WTC11 (cell line): Measurements from ENCODE around the gene MALL. TPM values are rescaled to one million over a fixed set of nuclear protein-coding genes. Genes with fewer than 3 reads are reported as not detected.
"Not testable (repeated sequence)": the region's sequence is repeated elsewhere in the genome, so short reads cannot be mapped to it uniquely, and the experiment has no call there.

Experiments used
- ATAC-seq: fragments of 200-7000 bp; cut with Tn5 transposase; 2 replicates; pipeline ENCODE4 v1.10.0; 2021; ENCODE audit warnings: mild to moderate bottlenecking, moderate library complexity
- CTCF ChIA-PET: fragments of 300-600 bp; sonication (Branson Sonifier 250); formaldehyde crosslinking; loops from one replicate; lab custom pipeline; 2021; ENCODE audit warnings: antibody characterized with exemption; lab: Charles Lee
- POLR2A ChIA-PET: fragments of 350-600 bp; sonication (Branson Sonifier 250); formaldehyde crosslinking; loops from one replicate; lab custom pipeline; 2021; ENCODE audit warnings: antibody characterized with exemption; lab: Charles Lee
- DNase-seq: peaks from one replicate; pipeline ENCODE4 v3.0.0; 2021; ENCODE audit warnings: low spot score
- H3K27ac Mint-ChIP-seq: 2 replicates; pipeline ENCODE4 v1.8.0; 2021; ENCODE audit warnings: mixed read lengths
- H3K27me3 Mint-ChIP-seq: 2 replicates; pipeline ENCODE4 v1.8.0; 2021; ENCODE audit warnings: low read depth, mild to moderate bottlenecking, moderate library complexity, mixed read lengths
- H3K36me3 Mint-ChIP-seq: 2 replicates; pipeline ENCODE4 v1.8.0; 2021; ENCODE audit warnings: mixed read lengths
- H3K4me1 Mint-ChIP-seq: 2 replicates; pipeline ENCODE4 v1.8.0; 2022; ENCODE audit warnings: mixed read lengths
- H3K4me3 Mint-ChIP-seq: 2 replicates; pipeline ENCODE4 v1.8.0; 2021; ENCODE audit warnings: mild to moderate bottlenecking, moderate library complexity, mixed read lengths
- H3K9me3 Mint-ChIP-seq: 2 replicates; pipeline ENCODE4 v1.8.0; 2021; ENCODE audit warnings: mixed read lengths
- total RNA-seq: library from RNA; stranded (reverse); gene quantifications from 3 replicates; pipeline ENCODE4 v1.2.3, GENCODE V29; 2021

MALL gene
- total RNA-seq, 1 experiment from 2014 or later, result 3.8 TPM

DNA sequence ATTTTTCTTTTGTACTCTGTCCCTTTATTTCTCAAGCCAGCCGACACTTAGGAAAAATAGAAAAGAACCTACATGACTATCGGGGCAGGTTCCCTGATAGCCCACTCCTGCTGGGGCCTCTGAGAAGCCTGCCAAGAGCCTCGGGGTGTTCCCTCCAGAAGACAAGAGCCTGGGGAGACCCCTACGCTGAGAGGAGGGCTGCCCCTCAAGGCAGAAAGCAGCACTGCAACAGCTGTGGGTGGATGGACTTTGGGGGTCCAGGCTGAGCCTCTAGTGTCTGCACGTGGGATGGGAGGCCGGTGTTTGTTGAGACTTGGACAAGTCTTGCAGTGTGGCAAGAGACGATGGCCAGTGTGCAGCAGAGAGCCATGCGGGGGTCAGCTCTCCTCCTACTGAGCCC, 32.5 kb downstream of the MALL start:
- DNase-seq, H3K4me3 Mint-ChIP-seq, H3K9me3 Mint-ChIP-seq, POLR2A ChIA-PET, CTCF ChIA-PET, H3K27me3 Mint-ChIP-seq, H3K36me3 Mint-ChIP-seq, H3K27ac Mint-ChIP-seq, H3K4me1 Mint-ChIP-seq: not testable (repeated sequence)
- ATAC-seq, result peak; percentile 76

DNA sequence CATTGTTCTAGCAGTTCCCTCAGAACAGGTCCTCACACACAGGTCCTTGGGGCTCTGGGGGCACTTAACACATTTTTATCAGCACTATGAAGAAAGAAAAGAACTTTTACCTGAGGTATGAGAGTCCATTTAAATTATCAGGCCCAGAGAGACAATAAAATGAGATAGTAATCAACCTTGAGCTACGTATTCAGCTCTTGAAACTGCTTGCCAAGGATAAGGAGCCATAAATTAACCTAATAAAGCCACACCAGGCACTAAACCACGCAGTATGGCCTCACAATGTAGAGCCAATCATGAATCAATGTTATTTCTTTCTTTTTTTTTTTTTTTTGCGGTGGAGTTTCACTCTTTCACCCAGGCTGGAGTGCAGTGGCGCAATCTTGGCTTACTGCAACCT, 37.5 kb downstream of the MALL start:
- H3K36me3 Mint-ChIP-seq, H3K4me1 Mint-ChIP-seq, POLR2A ChIA-PET, ATAC-seq, H3K27me3 Mint-ChIP-seq, H3K27ac Mint-ChIP-seq, H3K9me3 Mint-ChIP-seq, CTCF ChIA-PET, H3K4me3 Mint-ChIP-seq, DNase-seq: not testable (repeated sequence)

DNA sequence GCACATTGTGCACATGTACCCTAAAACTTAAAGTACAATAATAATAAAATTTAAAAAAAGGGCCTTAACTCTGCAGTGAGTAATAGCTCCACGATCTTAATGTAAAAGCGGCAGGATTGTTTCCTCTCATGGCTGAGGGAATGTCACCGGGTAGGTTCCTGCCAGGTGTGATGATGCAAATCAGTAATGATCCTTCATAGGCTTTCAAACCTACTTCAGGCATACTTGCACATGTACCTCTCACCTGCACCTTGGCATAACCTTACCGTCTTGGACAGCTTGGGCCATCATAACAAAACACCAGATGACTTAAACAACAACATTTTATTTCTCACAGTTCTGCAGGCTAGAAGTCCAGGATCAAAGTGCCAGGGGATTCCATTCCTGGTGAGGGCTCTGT, 39.7 kb downstream of the MALL start:
- H3K4me1 Mint-ChIP-seq, CTCF ChIA-PET, DNase-seq, H3K27me3 Mint-ChIP-seq, H3K9me3 Mint-ChIP-seq, ATAC-seq, H3K36me3 Mint-ChIP-seq, H3K4me3 Mint-ChIP-seq, POLR2A ChIA-PET, H3K27ac Mint-ChIP-seq: not testable (repeated sequence)

DNA sequence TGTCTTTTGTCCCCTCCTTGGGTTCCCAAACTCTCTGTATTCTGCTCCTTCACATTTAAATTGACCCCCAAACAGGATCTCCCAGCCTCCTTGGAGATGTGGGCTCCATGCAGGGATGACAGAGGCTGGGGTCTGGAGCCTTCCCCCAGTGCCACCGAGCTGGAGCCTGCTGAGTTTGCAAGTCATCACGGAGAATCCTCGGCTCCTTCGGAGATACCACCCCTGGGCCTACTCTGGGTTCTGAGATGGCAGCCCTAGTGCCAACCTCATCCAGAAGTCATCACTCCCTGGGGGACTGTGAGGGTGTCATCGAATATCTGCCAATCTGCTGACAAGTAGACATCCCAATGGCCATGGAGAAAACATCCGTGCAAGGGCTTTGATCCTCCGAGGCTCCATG, 45.8 kb downstream of the MALL start:
- POLR2A ChIA-PET, ATAC-seq, H3K4me1 Mint-ChIP-seq, H3K36me3 Mint-ChIP-seq, CTCF ChIA-PET, H3K27me3 Mint-ChIP-seq, H3K9me3 Mint-ChIP-seq, DNase-seq, H3K27ac Mint-ChIP-seq, H3K4me3 Mint-ChIP-seq: not testable (repeated sequence)

DNA sequence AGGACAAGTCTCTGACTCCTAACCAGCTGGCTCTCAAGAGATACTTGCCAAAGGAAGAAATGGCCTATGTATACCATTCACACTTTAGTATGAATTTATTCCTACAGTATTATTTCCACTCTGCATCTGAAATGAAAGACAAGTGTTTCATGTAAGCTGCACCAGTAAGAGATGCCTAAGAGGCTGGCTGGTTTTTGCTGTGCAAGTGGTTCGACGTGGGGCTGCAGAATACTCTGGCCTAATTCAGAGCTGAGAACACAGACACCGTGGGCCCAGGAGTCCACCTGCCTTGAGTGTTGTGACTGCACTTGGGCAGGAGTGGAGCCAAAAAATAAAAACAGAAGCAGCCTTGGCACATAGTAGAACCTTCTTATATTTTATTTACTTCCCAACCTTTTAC, 47.5 kb downstream of the MALL start:
- H3K4me1 Mint-ChIP-seq, POLR2A ChIA-PET, H3K9me3 Mint-ChIP-seq, H3K36me3 Mint-ChIP-seq, H3K27me3 Mint-ChIP-seq, H3K27ac Mint-ChIP-seq, H3K4me3 Mint-ChIP-seq, CTCF ChIA-PET, DNase-seq, ATAC-seq: not testable (repeated sequence)

DNA sequence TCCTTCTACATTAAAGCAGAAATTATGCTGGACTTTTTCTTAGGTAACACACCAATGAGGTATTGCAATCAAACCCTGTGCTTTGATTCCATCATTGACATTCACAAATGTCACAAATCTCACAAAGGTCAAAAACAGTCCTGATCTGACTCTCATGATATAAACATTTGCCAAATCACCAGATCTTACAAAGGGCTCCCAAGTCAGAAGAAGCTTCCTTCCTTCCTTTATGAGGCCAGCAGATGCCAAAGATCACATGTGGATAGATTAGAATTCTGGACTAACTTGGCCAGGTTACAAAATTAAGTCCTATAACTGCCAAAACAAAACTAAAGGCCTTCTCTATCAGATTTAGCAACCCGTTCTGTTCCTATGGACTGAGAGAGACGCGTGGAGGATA, 53.3 kb downstream of the MALL start:
- H3K4me1 Mint-ChIP-seq, H3K36me3 Mint-ChIP-seq, ATAC-seq, H3K27ac Mint-ChIP-seq, POLR2A ChIA-PET, H3K4me3 Mint-ChIP-seq, DNase-seq, H3K27me3 Mint-ChIP-seq, CTCF ChIA-PET, H3K9me3 Mint-ChIP-seq: not testable (repeated sequence)

DNA sequence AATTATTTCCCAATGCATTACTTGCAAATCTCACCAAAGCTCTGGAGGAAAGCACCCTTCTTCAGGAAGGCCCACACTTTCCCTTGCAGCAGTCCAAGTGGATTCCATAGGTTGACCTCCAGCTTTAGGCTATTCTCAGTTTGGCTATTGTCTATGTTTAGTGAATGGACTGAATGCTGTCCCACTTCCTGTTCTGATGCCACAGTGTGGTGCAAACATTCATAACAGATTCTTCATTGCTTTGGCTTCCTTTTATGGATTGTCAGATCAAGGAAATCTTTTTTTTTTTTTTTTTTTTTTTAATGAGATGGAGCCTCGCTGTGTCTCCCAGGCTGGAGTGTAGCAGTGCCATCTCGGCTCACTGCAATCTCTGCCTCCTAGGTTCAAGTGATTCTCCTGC, 55.1 kb downstream of the MALL start:
- H3K4me3 Mint-ChIP-seq, DNase-seq, H3K9me3 Mint-ChIP-seq, H3K27ac Mint-ChIP-seq, ATAC-seq, POLR2A ChIA-PET, H3K27me3 Mint-ChIP-seq, H3K4me1 Mint-ChIP-seq, H3K36me3 Mint-ChIP-seq, CTCF ChIA-PET: not testable (repeated sequence)

DNA sequence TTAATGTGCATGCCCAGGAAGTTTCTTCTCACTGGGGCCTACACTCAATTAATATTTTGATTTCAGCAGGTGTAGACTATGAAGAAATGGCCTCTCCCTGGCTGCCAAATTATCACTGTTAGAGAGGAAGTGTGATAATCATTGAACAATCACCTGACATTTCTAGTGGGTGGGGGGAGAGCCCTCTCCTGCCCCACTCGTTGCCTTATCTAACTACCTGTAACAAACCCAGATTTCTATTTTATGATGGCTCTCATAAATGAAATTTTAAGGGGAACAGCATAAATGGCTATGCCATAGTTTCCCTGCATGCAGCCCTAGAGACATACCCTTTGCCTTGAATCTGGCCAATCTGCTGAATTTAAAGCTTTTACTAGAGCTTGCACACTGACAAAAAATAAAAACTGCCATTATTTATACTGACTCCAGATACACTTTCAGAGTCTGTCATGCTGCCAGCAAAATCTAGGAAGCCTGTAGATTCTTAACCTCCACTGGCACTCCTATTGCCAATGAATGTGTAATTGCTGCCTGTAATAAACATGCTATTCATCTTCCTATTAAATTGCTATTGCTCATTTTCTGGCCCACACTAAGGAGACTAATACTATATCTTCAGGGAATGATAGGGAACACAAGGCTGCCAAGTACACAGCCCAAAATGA, 55.8 kb downstream of the MALL start:
- DNase-seq, H3K36me3 Mint-ChIP-seq, CTCF ChIA-PET, H3K9me3 Mint-ChIP-seq, H3K4me3 Mint-ChIP-seq, POLR2A ChIA-PET, ATAC-seq, H3K4me1 Mint-ChIP-seq, H3K27me3 Mint-ChIP-seq, H3K27ac Mint-ChIP-seq: not testable (repeated sequence)

DNA sequence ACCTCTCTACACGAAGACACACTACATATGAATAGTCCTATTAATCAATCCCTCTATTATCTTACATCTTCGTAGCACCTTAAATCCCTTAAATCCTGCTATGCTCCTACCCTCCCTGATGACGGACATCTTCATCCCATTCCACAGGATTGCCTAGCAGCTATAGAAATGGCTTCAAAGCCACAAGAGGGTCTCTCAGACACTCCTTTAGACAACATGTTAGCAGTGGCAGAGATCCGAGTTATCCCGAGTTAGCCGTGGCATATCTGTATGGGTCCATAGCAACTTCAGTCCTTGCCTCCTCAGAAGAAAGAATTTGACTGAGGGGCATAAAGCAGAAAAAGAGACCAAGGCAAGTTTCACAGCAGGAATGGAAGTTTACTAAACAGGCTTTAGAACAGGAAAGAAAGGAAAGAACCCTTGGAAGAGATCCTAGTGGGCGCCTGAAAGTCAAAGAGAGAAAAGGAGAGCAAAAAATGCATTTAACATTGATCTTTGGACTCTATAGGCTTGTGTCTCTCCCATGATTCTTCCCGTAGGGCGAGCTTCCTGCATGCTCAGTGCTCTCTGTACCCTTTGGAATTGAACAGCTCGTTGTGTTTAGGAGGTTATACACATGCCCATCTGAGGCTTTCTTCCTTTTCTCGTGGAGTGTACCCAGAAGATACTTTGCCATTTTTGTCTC, 56.5 kb downstream of the MALL start:
- H3K4me1 Mint-ChIP-seq, DNase-seq, H3K36me3 Mint-ChIP-seq, POLR2A ChIA-PET, ATAC-seq, H3K27ac Mint-ChIP-seq, H3K4me3 Mint-ChIP-seq, H3K27me3 Mint-ChIP-seq, H3K9me3 Mint-ChIP-seq, CTCF ChIA-PET: not testable (repeated sequence)

DNA sequence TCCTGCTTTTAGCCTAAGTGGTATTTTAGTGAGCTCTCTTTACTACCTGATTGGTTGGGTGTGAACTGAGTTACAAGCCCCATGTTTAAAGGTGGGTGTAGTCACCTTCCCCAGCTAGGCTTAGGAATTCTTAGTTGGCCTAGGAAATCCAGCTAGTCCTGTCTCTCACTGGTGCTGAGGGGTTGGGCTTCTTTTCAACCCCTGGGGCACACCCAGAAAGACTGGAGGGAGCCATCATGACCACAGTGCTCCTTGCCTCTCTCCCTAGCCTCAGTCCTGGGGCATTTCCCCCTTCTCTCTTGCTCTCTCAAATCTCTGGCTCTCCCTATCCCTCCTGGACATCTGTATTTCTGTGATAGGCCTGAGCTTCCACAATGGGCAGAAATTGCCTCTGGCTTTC, 57.6 kb downstream of the MALL start:
- POLR2A ChIA-PET, CTCF ChIA-PET, H3K4me3 Mint-ChIP-seq: not testable (repeated sequence)

DNA sequence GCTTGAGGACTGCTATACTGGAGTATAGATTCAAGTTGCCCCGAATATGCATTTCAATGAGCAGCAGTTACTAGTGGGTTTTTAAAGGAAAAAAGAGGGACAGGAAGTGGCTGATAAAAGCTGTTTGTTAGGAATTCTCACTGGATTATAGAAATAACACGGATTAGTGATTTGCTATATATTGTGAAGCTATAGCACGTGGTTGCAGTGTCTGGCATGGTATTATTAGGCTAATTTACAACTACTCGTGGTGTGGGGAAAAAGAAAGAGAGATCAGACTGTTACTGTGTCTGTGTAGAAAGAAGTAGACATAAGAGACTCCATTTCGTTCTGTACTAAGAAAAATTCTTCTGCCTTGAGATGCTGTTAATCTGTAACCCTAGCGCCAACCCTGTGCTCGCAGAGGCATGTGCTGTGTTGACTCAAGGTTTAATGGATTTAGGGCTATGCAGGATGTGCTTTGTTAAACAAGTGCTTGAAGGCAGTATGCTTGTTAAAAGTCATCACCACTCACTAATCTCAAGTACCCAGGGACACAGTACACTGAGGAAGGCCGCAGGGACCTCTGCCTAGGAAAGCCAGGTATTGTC, 59.7 kb downstream of the MALL start:
- CTCF ChIA-PET, H3K9me3 Mint-ChIP-seq, DNase-seq, H3K36me3 Mint-ChIP-seq, H3K4me1 Mint-ChIP-seq, H3K27me3 Mint-ChIP-seq, H3K27ac Mint-ChIP-seq, H3K4me3 Mint-ChIP-seq, POLR2A ChIA-PET: not testable (repeated sequence)
- peak; percentile 43 for ATAC-seq

More for the DNA sequence above, 57.6 kb downstream of the MALL start:
- H3K27me3 Mint-ChIP-seq, H3K36me3 Mint-ChIP-seq, H3K4me1 Mint-ChIP-seq, DNase-seq, H3K9me3 Mint-ChIP-seq, H3K27ac Mint-ChIP-seq, ATAC-seq: not testable (repeated sequence)

DNA sequence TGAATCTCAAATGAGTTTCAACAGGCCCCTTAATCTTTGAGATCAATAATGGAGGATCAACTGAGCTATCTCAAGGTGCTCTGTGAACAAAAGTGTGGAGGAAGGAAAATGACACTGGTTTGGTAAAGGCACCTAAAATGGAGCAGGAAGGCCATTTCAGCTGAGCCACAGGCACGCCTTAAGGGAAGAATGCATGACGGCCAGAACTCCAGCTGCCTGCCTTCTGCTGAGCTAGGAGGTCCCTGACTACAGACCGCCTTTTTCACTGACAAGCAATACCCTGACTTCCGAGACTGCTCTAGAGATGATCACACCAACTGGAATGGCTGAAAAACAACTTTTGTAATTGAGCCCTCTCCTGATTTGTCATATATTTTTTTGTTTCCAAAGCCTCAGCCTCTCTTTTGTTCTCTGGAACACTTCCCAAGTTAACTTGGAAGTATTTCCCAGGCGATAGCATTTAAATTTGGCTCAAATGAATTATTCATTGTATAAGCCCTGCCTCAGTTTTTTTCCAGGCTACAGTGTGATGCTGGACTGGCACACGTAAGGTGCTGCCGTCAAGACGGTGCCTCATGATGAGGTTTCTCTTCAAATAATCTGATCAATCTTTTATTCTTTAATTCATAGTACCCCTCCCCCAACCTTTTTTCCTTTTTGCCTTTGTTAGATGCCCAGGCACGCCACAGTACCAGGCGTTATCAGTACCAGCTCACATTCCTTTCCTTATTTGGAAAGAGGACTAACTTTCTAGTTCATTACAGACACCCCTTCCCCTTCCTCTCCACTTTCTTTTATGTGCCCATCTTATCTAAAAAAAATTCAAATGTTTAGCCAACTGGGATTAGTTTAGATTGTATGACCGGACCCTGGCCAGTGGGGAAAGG, 60.9 kb downstream of the MALL start:
- CTCF ChIA-PET, H3K4me3 Mint-ChIP-seq, H3K36me3 Mint-ChIP-seq, H3K9me3 Mint-ChIP-seq, H3K27me3 Mint-ChIP-seq, H3K4me1 Mint-ChIP-seq, POLR2A ChIA-PET: not testable (repeated sequence)
- DNase-seq, result peak; percentile 21
- ATAC-seq, result peak; percentile 90
- H3K27ac Mint-ChIP-seq, result 0 out of 2 replicates have a peak overlapping the region, but pooled peaks have one; percentile 72
